T-helper 17 cell (primary cell): Measurements from ENCODE around the gene OR2T3. TPM values are rescaled to one million over a fixed set of nuclear protein-coding genes. Genes with fewer than 3 reads are reported as not detected.
"Not testable (repeated sequence)": the region's sequence is repeated elsewhere in the genome, so short reads cannot be mapped to it uniquely, and the experiment has no call there.

ENCODE experiments used
- ATAC-seq: fragments of 150-1000 bp; cut with Tn5 transposase; 2 replicates; pipeline ENCODE4 v1.10.0; 2021; ENCODE audit warnings: mild to moderate bottlenecking, moderate library complexity
- DNase-seq, 3 donors: peaks; one replicate each; pipeline versions ENCODE4 v3.0.0 to v3.0.0-alpha.2; 2020 to 2021
- H3K9me3 ChIP-seq: one replicate; pipeline ENCODE4 v1.7.0; 2013; ENCODE audit warnings: low read length, mild to moderate bottlenecking; ENCODE audit not compliant: control insufficient read depth, poor library complexity, severe bottlenecking
- H3K27ac Mint-ChIP-seq: one replicate; pipeline ENCODE4 v1.8.0; 2022; ENCODE audit warnings: mild to moderate bottlenecking, moderate library complexity, mixed read lengths
- H3K27me3 Mint-ChIP-seq: one replicate; pipeline ENCODE4 v1.8.0; 2022; ENCODE audit warnings: mixed read lengths
- H3K36me3 Mint-ChIP-seq: one replicate; pipeline ENCODE4 v1.8.0; 2022; ENCODE audit warnings: low read depth, mixed read lengths
- H3K4me1 Mint-ChIP-seq: one replicate; pipeline ENCODE4 v1.8.0; 2022; ENCODE audit warnings: mild to moderate bottlenecking, mixed read lengths
- H3K4me3 Mint-ChIP-seq: one replicate; pipeline ENCODE4 v1.8.0; 2022; ENCODE audit warnings: mild to moderate bottlenecking, moderate library complexity, mixed read lengths
- total RNA-seq, 4 donors: library from RNA in 2 of 4; stranded (reverse) in 2 of 4; gene quantifications; one replicate each; pipeline ENCODE4 v1.2.3 and lab custom pipeline; 2022 to 2026

The OR2T3 gene
- total RNA-seq, 2 donors from 2014 or later = not detected

- not testable (repeated sequence) for H3K9me3 ChIP-seq, H3K27ac Mint-ChIP-seq, ATAC-seq, H3K4me1 Mint-ChIP-seq, H3K36me3 Mint-ChIP-seq, H3K27me3 Mint-ChIP-seq, H3K4me3 Mint-ChIP-seq, DNase-seq
Observed at GRCh38 chr1:248500305-248501035, 27.3 kb downstream of the OR2T3 start.

GRCh38 chr1:248507773-248508172, 34.6 kb downstream of the OR2T3 start, which contains the start of gene OR2G6:
Gene OR2G6 (plus strand): TSS chr1:248508073. CDS start chr1:248521647, 13,574 bp downstream.
- H3K9me3 ChIP-seq, H3K27ac Mint-ChIP-seq, DNase-seq, H3K36me3 Mint-ChIP-seq, H3K27me3 Mint-ChIP-seq, ATAC-seq, H3K4me3 Mint-ChIP-seq, H3K4me1 Mint-ChIP-seq: not testable (repeated sequence)

- H3K4me3 Mint-ChIP-seq, H3K36me3 Mint-ChIP-seq, H3K27ac Mint-ChIP-seq, H3K27me3 Mint-ChIP-seq, H3K4me1 Mint-ChIP-seq, DNase-seq, H3K9me3 ChIP-seq, ATAC-seq: not testable (repeated sequence)
Observed at GRCh38 chr1:248510217-248510616, 37.1 kb downstream of the OR2T3 start.

DNA sequence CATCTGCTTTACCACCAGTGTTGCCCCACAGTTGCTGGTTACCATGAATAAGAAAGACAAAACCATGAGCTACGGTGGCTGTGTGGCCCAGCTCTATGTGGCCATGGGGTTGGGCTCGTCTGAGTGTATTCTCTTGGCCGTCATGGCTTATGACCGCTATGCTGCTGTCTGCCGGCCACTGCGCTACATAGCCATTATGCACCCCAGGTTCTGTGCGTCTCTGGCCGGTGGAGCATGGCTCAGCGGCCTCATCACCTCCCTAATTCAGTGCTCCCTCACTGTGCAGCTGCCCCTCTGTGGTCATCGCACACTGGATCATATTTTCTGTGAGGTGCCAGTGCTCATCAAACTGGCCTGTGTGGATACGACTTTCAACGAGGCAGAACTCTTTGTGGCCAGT, 48.7 kb downstream of the OR2T3 start:
- Mint-ChIP-seq H3K27me3 (no peaks in the 10 kb centered on the region), H3K4me3 (no peak overlapping the region), H3K36me3 (peaks cover 2% of the 10 kb centered on the region), H3K4me1 (no peaks in the 10 kb centered on the region), H3K27ac (no peak overlapping the region)
- ATAC-seq = no peak
- H3K9me3 ChIP-seq = no peaks in the 10 kb centered on the region
- DNase-seq = no peak

Other genes with a start within 250 kb of the OR2T3 start
- not detected for gene OR2M4, start 241.9 kb upstream of the OR2T3 start, total RNA-seq
- not detected for gene OR2T33, start 195.4 kb upstream of the OR2T3 start, total RNA-seq
- gene OR2T12, start 169.9 kb upstream of the OR2T3 start, total RNA-seq = not detected
- not detected for gene OR2M7, start 148.8 kb upstream of the OR2T3 start, total RNA-seq
- not detected for gene OR14C36, start 124.6 kb upstream of the OR2T3 start, total RNA-seq
- gene OR2T4, start 111.7 kb upstream of the OR2T3 start, total RNA-seq = not detected
- gene OR2T6, start 97.6 kb upstream of the OR2T3 start, total RNA-seq = not detected
- not detected for gene OR2T1, start 70.3 kb upstream of the OR2T3 start, total RNA-seq
- under 1 TPM in 1 of 2 donors, not detected in 1; 0.15 TPM for gene OR2T2, start 27.7 kb upstream of the OR2T3 start, total RNA-seq
- gene OR2T5, start 15.2 kb downstream of the OR2T3 start, total RNA-seq = not detected
- not detected for gene OR2G6, start 34.7 kb downstream of the OR2T3 start, total RNA-seq
- not detected for gene OR2T29, start 89.4 kb downstream of the OR2T3 start, total RNA-seq
- not detected for gene OR2T34, start 101.4 kb downstream of the OR2T3 start, total RNA-seq
- not detected for gene OR2T10, start 124.3 kb downstream of the OR2T3 start, total RNA-seq
- not detected for gene OR2T11, start 161.7 kb downstream of the OR2T3 start, total RNA-seq
- gene OR2T35, start 171.9 kb downstream of the OR2T3 start, total RNA-seq = not detected
- gene OR2T27, start 182.2 kb downstream of the OR2T3 start, total RNA-seq = not detected
- not detected for gene OR14I1, start 229.4 kb downstream of the OR2T3 start, total RNA-seq